Activated CD8-positive, alpha-beta memory T cell treated with anti-CD3 and anti-CD28 coated beads, Interleukin-2, amount 50 U/mL, for 4 hours (primary cell): ENCODE data around the gene SAMD4B.

Experiments
- DNase-seq: peaks from one replicate; pipeline ENCODE4 v3.0.0-alpha.2; 2020

The SAMD4B gene

DNA sequence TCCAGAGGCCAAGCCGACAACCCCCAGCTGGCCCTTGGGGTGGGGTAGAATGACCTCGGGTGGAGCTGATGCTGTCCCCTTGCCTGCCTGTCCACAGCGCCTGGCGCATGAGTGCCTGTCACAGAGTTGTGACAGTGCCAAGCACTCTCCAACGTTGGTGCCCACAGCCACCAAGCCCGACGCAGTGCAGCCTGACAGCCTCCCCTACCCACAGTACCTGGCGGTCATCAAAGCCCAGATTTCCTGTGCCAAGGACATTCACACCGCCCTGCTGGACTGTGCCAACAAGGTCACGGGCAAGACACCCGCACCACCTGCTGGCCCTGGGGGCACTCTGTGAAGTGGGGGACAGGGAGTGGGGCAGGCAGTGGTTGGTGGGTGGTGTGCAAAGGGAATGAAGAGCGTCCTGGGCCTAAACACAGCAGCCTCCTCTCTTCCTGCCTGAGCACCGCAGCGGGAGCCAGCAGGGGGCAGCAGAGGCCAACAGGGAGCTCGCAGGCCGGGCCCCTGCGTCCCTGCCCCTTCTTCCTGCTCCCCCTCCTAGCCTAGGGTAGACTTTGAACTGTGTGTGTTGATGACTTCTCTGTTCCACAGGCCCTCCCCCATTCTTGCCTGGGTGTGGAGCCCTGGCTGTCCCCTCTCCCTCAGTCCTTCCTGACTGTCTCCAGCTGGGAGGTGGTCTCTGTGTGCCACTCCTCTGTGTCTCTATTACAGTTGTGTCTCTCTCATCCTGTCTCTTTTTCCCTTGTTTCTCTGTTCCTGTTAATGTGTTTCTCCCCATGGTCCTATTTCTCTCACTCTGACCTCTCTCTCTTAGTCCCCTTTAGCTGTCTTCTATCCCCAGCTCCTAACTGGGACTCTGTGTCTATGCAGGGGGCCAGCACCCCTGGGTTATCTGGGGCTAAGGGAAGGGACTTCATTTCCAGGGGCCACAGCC is 55.4 kb downstream of the SAMD4B start:
- DNase-seq, result peak; percentile 97

DNA sequence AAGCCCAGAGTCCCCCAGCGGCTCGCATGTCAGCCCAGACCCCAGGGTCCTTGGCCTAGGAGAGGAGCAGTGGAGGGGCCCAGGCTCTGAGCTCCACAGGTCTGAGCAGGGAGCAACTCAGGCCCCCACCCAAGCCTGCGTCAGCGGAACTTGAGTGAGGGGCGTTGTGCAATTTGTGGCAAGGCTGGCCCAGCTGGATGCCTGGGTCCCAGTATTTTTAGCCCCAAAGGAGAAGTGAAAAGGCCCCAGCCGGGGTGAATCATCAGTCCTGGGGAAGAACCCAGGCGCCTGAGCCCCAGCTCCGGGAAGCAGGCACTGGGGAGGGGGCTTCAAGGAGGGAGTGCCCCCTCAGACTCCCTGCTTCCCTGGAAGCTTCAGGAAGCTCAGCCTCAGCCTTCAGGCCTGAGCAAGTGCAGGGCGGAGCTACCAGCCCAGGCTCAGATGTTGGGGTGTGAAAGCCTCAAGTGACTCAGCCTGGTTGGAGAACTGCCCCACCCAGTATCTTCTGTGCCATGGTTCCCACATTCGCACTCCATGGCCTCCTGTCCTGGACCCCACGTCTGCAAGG is 56.2 kb downstream of the SAMD4B start:
- DNase-seq, result peak; percentile 59

DNA sequence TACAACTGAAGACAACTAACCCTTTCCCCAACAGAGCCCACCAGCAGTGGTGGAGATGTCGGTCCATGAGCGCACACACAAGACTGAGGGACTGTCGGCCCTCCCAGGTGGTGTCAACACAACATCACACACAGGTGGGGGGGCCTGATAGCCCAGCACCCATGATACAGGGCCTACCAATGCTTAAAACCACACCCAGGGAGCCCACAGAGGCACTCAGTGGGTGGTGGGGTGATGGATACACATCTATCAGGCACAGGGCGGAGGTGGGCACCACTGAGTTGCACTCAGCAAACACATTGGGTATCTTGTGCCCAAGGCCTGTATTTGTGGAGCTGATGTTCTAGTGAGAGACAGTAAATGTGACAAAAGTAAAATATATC is 57.4 kb downstream of the SAMD4B start:
- DNase-seq, result no peak

DNA sequence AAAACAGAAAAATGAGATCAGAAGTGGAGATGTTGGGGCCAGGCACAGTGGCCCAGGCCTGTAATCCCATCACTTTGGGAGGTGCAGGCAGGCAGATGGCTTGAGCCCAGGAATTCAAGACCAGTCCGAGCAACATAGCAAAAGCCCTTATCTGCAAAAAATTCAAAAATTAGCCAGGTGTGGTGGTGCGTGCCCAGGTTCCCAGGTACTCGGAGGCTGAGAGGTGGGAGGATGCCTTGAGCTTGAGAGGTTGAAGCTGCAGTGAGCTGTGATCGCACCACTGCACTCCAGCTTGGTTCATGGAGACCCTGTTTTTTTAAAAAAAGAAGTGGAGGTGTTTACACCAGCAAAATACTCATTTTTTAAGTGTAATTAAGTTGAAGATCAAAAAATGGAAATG is 57.8 kb downstream of the SAMD4B start:
- DNase-seq, result no peak

DNA sequence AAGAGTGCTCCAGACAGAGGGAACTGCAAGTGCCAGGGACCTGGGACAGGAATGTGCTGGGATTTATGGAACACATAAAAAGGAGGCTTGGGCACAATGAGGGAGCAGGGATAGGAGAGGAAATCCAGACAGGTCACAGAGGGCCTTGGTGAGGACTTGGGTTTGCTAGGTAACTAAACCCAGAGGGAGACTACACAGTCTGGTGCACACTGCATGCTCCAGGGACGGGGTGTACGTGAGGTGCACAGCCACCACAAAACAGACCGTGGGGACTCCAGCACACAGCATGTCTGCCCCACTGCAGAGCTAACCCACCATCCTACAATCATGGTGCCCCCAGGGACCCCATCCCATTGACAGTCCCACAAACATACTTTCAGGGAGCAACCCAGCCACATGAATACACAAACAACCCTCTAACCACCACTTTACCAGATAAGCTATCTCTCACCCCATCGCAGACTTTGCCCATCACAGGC is 58.9 kb downstream of the SAMD4B start:
- DNase-seq, result peak; percentile 32

DNA sequence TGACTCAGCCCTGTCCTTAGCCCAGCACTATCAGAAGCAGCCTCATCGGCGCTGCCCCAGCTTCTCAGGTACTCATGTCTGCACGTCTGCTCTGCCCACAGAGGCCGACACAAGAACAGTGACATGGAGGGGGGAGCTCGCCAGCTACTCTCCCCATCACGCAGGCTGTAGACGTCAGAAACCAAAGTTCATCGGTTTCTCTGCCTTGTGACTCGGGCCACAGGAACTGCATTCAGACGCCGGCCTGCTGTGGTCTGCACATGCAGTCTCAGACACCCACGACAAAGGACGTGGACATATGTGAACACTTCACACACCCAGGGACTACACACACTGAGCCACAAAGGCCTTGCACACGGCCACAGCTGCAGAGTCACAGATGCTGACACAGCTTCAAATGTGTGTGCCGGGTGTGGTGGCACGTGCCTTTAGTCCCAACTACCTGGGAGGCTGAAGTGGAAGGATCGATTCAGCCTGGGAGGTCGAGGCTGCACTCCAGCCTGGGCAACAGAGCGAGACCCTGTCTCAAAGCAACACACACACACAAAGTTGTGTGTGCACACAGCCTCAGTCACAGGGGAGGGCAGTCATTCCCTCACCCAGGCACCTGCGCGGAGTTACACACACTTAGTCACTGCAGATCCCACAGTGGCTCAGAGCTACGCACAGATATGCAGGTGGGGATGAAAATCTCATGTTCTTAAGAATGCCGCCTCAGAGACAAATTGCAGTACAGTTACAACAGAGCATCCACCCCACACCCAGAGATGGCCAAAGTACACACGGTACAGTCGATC is 59.5 kb downstream of the SAMD4B start:
- DNase-seq, result peak; percentile 81

DNA sequence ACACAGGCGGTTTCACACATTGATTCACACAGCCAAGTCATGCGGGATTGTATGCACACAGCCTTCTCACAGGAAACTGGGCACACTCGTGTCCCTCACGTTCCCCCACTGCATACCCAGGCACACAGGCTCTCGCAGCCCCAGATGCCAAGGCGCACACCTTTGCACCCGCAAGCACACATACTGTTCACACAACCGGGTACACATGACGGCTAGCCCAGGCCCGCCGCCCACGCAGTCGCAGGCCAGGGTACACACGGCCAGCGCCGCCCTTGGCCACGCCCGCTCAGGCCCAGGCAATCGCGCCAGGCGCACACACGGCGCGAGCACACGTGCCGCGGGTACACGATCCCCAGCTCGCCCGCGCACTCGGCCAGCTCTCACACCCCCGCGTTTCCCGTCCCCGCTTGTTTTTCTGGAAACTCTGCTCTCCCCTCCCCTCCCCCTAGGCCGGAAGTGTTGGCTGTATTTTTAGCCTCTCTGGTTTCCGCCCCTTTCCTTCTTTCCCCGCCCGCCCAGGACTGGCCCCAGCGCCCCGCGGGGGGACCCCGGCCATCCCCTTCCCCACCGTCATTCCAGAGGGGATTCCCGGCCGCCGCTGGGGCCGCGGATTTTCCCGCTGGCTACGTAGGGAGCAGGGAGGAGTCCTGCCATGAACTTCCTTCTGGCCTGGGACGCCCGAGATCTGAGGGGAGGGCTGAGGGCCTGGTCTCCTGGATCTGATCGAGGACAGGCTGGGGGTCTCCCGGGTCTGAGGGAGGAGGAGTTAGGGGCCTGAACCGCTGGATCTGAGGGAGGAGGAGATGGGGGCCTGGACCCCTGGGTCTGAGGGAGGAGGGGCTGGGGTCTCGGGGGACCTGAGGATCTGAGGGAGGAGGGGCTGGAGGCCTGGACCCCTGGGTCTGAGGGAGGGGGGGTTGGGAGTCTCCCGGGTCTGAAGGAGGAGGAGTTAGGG is 60.4 kb downstream of the SAMD4B start:
- peak; percentile 81 for DNase-seq

DNA sequence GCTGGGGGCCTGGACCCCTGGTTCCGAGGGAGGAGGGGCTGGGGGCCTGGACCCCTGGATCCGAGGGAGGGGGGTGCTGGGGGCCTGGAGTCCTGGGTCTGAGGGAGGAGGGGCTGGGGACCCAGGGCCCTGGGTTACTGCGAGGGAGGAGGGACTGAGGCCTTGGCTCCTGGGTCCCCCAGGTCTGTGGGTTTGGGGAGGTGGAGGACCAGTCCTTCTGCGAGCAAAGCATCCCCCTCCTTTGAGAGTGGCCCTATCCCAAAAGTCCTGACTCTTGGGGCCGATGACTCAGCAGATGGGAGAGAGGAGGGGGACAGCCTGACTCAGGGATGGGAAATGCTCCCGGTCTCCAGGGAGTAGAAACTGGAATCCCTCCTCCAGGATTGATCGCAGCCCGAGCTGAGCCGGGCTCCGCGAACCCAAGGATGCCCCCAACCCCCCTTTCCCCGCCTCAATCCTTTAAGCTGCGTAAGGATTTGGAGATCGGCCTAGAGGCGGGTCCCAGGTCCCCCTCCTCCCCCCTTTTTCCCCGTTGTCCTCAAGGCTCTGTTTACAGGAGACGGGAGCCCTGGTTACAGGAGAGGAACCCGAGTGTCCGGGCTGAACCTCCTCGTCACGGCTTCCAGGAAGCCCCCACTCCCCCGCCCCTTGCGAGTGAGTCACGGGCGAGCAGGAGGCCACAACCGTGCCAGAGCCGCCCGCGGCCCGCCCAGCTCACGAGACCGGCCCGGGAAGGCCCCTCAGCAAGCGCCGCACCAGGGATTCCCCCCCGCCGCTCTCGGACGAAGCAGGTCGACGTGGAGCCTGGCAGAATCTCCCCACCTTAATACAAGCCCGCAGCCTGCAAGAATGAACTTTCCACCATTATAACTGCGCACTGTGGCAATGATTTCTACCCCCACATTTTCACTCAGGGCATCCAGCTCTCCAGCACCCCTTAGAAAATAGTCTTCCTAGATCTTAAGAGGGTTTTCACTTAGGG is 61.4 kb downstream of the SAMD4B start:
- DNase-seq, result peak; percentile 97

DNA sequence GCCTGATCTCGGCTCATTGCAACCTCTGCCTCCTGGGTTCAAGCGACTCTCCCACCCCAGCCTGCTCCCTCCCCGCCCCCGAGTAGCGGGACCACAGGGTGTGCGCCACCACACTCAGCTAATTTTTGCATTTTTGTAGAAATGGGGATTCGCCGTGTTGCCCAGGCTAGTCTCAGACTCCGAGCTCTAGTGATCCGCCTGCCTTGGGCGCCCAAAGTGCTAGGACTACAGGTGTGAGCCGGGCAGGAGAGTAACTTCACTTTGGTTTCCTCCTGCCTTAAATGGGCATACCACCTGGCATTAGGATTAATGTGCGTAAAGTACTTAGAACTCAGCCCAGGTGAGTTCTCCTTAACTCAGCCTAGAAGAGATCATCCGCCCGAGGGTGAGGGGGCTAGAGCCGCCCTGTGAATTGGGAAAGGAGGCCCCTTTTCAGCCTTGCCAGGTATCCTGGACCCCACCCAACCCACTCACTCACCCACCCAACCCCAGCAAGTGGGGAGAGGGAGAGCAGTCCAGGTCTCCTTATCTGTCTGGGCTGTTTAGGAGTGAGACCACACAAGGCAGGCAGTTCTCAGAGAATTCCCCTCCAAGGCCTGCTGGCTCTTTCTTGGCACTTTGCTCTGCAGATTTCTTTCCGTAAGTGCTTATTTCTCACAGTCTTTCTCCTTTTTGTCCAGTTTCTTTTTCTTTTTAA is 63.2 kb downstream of the SAMD4B start:
- no peak for DNase-seq

DNA sequence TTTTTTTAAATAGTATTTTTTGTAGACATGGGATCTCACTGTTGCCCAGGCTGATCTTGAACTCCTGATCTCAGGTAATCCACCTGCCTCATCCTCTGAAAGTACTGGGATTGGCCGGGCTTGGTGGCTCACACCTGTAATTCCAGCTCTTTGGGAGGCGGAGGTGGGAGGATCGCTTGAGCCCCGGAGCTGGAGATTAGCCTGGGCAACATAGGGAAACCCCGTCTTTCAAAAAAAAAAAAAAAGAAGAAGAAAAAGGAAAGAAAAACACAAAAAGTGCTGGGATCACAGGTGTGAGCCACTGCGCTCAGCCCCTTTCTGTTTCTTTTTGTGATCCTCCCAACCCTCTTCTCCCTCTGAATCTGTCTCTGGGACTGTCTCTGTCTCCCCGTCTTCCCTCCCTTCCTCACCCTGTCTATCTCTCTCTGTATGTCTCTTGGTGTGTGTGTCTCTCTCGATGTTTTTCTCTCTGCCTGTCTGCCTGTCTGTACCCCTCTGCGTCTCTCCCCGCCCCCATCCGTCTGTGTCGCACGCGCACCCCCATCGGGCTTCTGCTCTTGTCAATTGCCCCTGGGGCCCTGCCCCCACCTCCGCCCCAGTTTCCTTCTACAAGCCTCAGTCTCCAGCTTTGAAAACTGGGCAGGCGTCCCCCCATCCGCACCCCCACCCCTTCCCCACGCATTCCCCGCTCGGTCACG is 63.9 kb downstream of the SAMD4B start:
- peak; percentile 93 for DNase-seq

DNA sequence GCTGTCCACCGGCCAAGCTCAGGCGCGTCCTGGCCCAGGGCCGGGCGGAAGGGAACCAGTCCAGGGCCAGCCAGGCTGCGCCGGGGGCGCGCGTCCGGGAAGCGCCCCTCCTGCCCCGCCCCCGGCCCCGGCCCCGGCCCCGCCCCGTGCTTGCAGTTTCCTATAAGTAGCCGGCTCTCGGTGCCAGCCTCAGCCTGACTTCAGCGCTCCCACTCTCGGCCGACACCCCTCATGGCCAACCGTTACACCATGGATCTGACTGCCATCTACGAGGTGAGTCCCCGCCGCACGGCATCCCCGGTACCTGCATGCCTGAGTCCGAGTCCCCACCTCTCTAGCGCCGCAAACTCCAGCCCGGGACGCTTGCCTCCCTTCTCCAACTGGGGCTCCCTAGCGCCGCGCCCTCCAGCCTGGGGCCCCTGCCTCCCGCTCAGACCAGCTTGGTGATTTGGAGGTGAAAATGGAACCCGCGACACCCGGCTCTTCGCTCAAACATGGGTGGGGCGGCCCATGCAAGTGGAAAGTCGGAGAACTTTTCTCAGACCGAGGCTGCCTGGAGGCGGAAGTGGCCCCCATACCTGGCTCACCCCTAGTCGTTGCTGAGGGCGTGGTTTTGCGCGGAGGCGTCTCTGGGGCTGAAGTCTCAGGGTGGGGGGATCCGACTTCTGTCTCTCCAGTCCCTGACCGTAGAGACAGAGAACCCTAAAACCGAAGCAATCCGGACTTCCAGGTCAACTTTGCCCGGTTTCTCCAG is 64.6 kb downstream of the SAMD4B start, which contains the start of gene ZFP36:
Gene ZFP36, plus strand, starts transcription at position 192 of the 754 bp plus-strand sequence. Its CDS starts 58 bp downstream, at position 250.
- DNase-seq, result peak; percentile 87

DNA sequence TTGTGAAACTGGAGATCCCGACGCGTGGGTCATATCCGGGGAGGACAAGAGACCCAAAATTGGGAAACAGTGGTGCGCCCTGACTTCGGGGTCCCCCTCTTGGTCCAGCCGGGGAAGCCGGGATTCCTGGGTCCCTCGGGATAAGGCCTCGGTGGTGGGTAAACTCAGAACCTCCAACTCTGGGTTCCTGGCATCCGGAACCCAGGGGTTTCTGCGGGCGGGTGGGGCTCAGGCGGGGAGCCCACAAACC is 65.1 kb downstream of the SAMD4B start:
- no peak for DNase-seq

DNA sequence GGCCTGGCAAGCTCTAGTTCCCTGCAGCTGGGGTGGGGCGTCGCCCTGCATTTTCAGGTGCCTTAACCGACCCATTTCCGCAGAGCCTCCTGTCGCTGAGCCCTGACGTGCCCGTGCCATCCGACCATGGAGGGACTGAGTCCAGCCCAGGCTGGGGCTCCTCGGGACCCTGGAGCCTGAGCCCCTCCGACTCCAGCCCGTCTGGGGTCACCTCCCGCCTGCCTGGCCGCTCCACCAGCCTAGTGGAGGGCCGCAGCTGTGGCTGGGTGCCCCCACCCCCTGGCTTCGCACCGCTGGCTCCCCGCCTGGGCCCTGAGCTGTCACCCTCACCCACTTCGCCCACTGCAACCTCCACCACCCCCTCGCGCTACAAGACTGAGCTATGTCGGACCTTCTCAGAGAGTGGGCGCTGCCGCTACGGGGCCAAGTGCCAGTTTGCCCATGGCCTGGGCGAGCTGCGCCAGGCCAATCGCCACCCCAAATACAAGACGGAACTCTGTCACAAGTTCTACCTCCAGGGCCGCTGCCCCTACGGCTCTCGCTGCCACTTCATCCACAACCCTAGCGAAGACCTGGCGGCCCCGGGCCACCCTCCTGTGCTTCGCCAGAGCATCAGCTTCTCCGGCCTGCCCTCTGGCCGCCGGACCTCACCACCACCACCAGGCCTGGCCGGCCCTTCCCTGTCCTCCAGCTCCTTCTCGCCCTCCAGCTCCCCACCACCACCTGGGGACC is 65.6 kb downstream of the SAMD4B start:
- peak; percentile 58 for DNase-seq

DNA sequence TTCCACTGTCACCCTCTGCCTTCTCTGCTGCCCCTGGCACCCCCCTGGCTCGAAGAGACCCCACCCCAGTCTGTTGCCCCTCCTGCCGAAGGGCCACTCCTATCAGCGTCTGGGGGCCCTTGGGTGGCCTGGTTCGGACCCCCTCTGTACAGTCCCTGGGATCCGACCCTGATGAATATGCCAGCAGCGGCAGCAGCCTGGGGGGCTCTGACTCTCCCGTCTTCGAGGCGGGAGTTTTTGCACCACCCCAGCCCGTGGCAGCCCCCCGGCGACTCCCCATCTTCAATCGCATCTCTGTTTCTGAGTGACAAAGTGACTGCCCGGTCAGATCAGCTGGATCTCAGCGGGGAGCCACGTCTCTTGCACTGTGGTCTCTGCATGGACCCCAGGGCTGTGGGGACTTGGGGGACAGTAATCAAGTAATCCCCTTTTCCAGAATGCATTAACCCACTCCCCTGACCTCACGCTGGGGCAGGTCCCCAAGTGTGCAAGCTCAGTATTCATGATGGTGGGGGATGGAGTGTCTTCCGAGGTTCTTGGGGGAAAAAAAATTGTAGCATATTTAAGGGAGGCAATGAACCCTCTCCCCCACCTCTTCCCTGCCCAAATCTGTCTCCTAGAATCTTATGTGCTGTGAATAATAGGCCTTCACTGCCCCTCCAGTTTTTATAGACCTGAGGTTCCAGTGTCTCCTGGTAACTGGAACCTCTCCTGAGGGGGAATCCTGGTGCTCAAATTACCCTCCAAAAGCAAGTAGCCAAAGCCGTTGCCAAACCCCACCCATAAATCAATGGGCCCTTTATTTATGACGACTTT is 66.4 kb downstream of the SAMD4B start:
- DNase-seq, result no peak

DNA sequence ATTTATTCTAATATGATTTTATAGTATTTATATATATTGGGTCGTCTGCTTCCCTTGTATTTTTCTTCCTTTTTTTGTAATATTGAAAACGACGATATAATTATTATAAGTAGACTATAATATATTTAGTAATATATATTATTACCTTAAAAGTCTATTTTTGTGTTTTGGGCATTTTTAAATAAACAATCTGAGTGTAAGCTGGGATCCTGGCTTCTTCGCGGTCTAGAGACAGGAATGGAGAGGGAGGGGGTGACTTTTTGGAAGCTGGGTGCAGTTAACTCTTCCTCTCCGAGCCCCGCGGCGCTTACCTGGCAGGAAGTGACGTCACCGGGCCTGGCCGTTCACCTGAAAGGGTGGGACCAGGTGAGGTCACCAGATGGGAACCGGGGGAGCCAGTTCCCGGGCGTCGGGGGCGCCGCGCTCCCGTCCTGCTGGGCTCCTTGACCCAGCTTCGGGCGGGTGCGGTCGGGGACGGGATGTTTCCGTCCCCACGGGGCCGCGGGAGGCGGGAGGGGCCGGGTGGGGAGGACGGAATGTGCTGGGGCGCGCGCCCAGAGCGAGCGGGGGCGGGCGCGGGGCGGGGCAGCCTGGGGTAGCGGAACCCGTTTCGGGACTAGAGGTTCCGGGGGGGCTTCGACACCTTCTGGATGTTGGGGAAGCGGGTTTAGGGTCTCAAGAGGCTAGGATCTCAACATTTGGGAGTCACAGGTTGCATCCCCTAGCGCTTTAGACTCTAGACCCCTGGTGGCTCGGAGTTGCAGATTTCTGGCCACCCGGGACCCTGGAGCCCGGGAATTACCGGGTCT is 67.2 kb downstream of the SAMD4B start:
- DNase-seq, result peak; percentile 84

DNA sequence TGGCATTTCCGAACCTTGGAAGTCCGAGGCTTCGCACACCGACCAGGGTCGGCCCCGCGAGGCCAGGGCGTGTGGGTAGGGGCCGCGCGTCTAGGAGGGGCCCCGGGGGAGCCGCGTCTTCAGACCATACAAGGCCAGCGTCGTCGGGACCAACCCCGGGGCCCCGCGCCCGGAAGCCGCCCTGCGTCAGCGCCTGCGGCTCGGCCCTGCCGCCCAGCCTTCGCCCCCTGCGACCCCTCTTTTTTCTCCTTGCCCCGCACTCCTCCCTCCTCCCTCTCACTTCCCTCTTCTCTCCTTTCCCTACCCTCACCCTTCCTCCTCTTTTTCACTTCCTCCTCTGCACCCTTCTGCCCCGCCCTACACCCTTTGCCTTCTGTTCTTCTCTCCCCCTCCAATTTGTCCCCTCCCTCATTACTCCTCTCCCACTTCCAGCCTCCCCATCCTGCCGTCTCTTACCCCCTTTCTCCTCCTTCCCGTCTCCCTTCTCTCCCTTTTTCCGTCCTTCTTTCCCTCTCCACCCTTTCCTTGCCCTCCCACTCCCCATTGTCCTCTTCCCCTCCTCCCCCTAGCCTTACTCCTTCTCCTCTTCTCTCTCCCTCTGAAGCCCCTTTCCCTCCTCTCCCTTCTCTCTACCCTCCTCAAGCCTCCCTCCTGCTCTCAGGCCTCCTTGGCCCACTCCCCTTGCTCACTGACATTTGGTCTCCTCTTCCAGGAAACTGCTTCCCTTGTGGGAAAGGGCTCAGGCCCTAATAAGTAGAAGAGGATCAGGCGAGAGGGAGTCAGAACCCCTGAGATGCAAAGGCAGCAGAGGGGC is 68.0 kb downstream of the SAMD4B start:
- peak; percentile 67 for DNase-seq
